Measurements from ENCODE around the gene NAV2.

Gene NAV2

GRCh38 chr11:19874266-19874665 is 161.6 kb downstream of the NAV2 start:
- no peak for TF ChIP-seq CTCF (conservative IDR thresholded peaks at IDR 0.05; ENCODE audit: low read depth, low read length)
- no peak for DNase-seq (ENCODE audit: low read depth)
- H3K4me3 ChIP-seq (ENCODE audit: low read length): no peak overlapping the region

GRCh38 chr11:19876750-19877149 is 164.1 kb downstream of the NAV2 start:
- TF ChIP-seq CTCF (conservative IDR thresholded peaks at IDR 0.05; ENCODE audit: low read depth, low read length): no peak
- no peak for DNase-seq (ENCODE audit: low read depth)
- H3K4me3 ChIP-seq (ENCODE audit: low read length): no peak overlapping the region

- H3K4me3 ChIP-seq (ENCODE audit: low read length): no peak overlapping the region
- no peak for TF ChIP-seq CTCF (conservative IDR thresholded peaks at IDR 0.05; ENCODE audit: low read depth, low read length)
- no peak for DNase-seq (ENCODE audit: low read depth)
Measured at GRCh38 chr11:19878520-19878919, 165.9 kb downstream of the NAV2 start.

GRCh38 chr11:19879307-19880087 is 166.9 kb downstream of the NAV2 start:
- no peak for DNase-seq (ENCODE audit: low read depth)
- H3K4me3 ChIP-seq (ENCODE audit: low read length): no peak overlapping the region
- TF ChIP-seq CTCF (conservative IDR thresholded peaks at IDR 0.05; ENCODE audit: low read depth, low read length): no peak

GRCh38 chr11:19880088-19880345 is 167.4 kb downstream of the NAV2 start:
- no peak for TF ChIP-seq CTCF (conservative IDR thresholded peaks at IDR 0.05; ENCODE audit: low read depth, low read length)
- DNase-seq (ENCODE audit: low read depth): no peak
- no peak overlapping the region for H3K4me3 ChIP-seq (ENCODE audit: low read length)

- no peak for TF ChIP-seq CTCF (conservative IDR thresholded peaks at IDR 0.05; ENCODE audit: low read depth, low read length)
- no peak for DNase-seq (ENCODE audit: low read depth)
Measured at GRCh38 chr11:19881177-19881576, 168.5 kb downstream of the NAV2 start.

GRCh38 chr11:19882356-19882755 is 169.7 kb downstream of the NAV2 start:
- no peak overlapping the region for H3K4me3 ChIP-seq (ENCODE audit: low read length)
- TF ChIP-seq CTCF (conservative IDR thresholded peaks at IDR 0.05; ENCODE audit: low read depth, low read length): no peak
- DNase-seq (ENCODE audit: low read depth): no peak

More at GRCh38 chr11:19881177-19881576, 168.5 kb downstream of the NAV2 start:
- H3K4me3 ChIP-seq (ENCODE audit: low read length): no peak overlapping the region
